Brain microvascular endothelial cell (primary cell): ENCODE measurements around the gene DOLK.

ENCODE experiments used
- DNase-seq: peaks from one replicate; pipeline ENCODE4 v3.0.0-alpha.2; 2020
- H3K27ac ChIP-seq: fragments of 250-450 bp; sonication (Bioruptor Pico); 2 replicates; pipeline ENCODE4 v1.5.1; 2020; ENCODE audit warnings: mild to moderate bottlenecking, moderate library complexity
- H3K27me3 ChIP-seq: fragments of 250-450 bp; sonication (Bioruptor Pico); replicated peaks from 2 replicates; pipeline ENCODE4 v1.5.1; 2020; ENCODE audit warnings: mild to moderate bottlenecking
- H3K36me3 ChIP-seq: fragments of 250-450 bp; sonication (Bioruptor Pico); replicated peaks from 2 replicates; pipeline ENCODE4 v1.5.1; 2020; ENCODE audit warnings: mild to moderate bottlenecking
- H3K4me3 ChIP-seq: 2 replicates; pipeline ENCODE4 v1.5.1; 2011; ENCODE audit warnings: low read depth, mild to moderate bottlenecking, control low read depth, low read length, moderate library complexity
- CTCF ChIP-seq: IDR thresholded peaks from 2 replicates; pipeline ENCODE4 v1.5.1; 2011; ENCODE audit warnings: low read depth, mild to moderate bottlenecking, moderate library complexity, low read length, control low read depth, inconsistent platforms; ENCODE audit errors: missing control alignments
- in situ Hi-C: cut with HindIII; loops from 2 replicates; pipeline ENCODE4 v1.10.0; 2017; ENCODE audit warnings: low sequenced_read_pairs, low pct_ligation_motif_present

DOLK gene

DNA sequence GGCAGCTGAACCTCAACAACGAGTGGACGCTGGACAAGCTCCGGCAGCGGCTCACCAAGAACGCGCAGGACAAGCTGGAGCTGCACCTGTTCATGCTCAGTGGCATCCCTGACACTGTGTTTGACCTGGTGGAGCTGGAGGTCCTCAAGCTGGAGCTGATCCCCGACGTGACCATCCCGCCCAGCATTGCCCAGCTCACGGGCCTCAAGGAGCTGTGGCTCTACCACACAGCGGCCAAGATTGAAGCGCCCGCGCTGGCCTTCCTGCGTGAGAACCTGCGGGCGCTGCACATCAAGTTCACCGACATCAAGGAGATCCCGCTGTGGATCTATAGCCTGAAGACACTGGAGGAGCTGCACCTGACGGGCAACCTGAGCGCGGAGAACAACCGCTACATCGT is 39.0 kb downstream of the DOLK start:
- no peak for TF ChIP-seq CTCF
- H3K4me3 ChIP-seq, result no peak overlapping the region
- H3K36me3 ChIP-seq, result peaks cover 42% of the 10 kb centered on the region
- H3K27me3 ChIP-seq, result no peaks in the 10 kb centered on the region
- in situ Hi-C loops, result no loop called here
- H3K27ac ChIP-seq, result no peak overlapping the region
- no peak for DNase-seq

DNA sequence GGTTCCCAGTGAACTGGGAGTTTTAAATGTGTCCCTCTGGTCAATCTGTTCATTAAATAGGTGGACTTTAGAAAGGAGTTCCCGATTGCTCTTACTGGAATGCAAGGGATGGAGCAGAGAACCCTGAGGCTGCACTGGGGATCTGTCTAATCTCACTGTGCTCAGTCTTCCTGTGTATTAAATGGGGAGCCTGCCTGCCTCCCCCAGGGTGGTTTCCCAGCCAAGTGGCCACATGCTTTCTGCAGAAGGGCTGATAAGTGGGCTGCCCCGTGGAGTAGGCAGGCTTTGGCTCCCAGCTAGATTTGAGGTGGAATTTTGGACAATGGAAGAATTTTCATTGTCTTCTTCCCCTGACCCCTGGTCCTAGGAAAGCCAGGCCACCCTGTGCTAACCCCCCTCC is 40.7 kb downstream of the DOLK start:
- in situ Hi-C loops, result no loop called here
- no peak for DNase-seq
- Histone ChIP-seq H3K27ac (no peak overlapping the region), H3K36me3 (peaks cover 39% of the 10 kb centered on the region), H3K4me3 (no peak overlapping the region), H3K27me3 (no peaks in the 10 kb centered on the region)
- no peak for TF ChIP-seq CTCF

GRCh38 chr9:128905964-128906363 is 41.4 kb downstream of the DOLK start:
- peaks cover 36% of the 10 kb centered on the region for H3K36me3 ChIP-seq
- in situ Hi-C loops, result no loop called here
- TF ChIP-seq CTCF, result no peak
- no peak overlapping the region for H3K4me3 ChIP-seq
- no peak for DNase-seq
- H3K27ac ChIP-seq, result no peak overlapping the region
- H3K27me3 ChIP-seq, result no peaks in the 10 kb centered on the region

- no peak for TF ChIP-seq CTCF
- in situ Hi-C loops, result no loop called here
- peaks cover 23% of the 10 kb centered on the region for H3K36me3 ChIP-seq
- peak overlapping the region; percentile 73 for H3K27ac ChIP-seq
- H3K27me3 ChIP-seq, result no peaks in the 10 kb centered on the region
- DNase-seq, result peak; percentile 56
- no peak overlapping the region for H3K4me3 ChIP-seq
These were observed 43.4 kb downstream of the DOLK start for GRCh38 chr9:128903871-128904620.

- Histone ChIP-seq H3K36me3 (peaks cover 19% of the 10 kb centered on the region), H3K27me3 (no peaks in the 10 kb centered on the region), H3K27ac (no peak overlapping the region), H3K4me3 (no peak overlapping the region)
- in situ Hi-C loops, result no loop called here
- no peak for TF ChIP-seq CTCF
- DNase-seq, result no peak
These were observed 44.3 kb downstream of the DOLK start for GRCh38 chr9:128903079-128903461.
